Measurements from ENCODE around the gene INHBB. TPM values are rescaled to one million over a fixed set of nuclear protein-coding genes. Genes with fewer than 3 reads are reported as not detected.

INHBB gene
- total RNA-seq, 1 donor from 2014 or later: not detected

DNA sequence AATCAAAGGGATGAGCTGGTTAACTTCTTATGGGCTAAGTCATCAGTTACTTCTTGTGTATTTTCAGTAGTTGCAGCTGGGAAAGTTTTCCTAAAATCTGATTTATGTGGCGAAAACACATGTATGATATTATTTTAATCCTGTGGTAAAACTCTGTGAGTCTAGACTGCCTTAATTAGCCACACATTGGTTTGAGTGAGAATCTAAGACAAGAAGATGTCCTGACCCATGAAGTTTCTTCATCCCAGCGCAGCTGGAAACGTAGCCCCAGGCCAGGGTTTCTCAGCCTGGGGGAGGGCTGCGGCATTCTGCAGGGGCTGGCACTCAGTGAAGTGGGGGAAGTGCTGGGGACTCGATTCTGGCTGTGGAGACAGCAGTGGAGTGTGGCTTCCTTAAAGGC lies 44.7 kb upstream of the INHBB start:
- Mint-ChIP-seq H3K4me1 (peaks cover 8% of the 10 kb centered on the region), H3K4me3 (no peak overlapping the region), H3K36me3 (peaks cover 34% of the 10 kb centered on the region), H3K9me3 (no peaks in the 10 kb centered on the region), H3K27me3 (ENCODE audit: low read depth) (peaks cover 6% of the 10 kb centered on the region), H3K27ac (no peak overlapping the region)
- no peak for TF ChIP-seq CTCF (IDR thresholded peaks at IDR 0.05; ENCODE audit: unreplicated experiment)
- no peak for DNase-seq (ENCODE audit: low spot score in 2 of 2, unreplicated experiment in 2 of 2)

GRCh38 chr2:120302301-120302700 lies 43.6 kb upstream of the INHBB start:
- no peak for TF ChIP-seq CTCF (IDR thresholded peaks at IDR 0.05; ENCODE audit: unreplicated experiment)
- Mint-ChIP-seq H3K4me1 (peaks cover 7% of the 10 kb centered on the region), H3K36me3 (peaks cover 29% of the 10 kb centered on the region), H3K27ac (no peak overlapping the region), H3K27me3 (ENCODE audit: low read depth) (peaks cover 6% of the 10 kb centered on the region), H3K9me3 (no peaks in the 10 kb centered on the region), H3K4me3 (no peak overlapping the region)
- no peak for DNase-seq (ENCODE audit: low spot score in 2 of 2, unreplicated experiment in 2 of 2)

DNA sequence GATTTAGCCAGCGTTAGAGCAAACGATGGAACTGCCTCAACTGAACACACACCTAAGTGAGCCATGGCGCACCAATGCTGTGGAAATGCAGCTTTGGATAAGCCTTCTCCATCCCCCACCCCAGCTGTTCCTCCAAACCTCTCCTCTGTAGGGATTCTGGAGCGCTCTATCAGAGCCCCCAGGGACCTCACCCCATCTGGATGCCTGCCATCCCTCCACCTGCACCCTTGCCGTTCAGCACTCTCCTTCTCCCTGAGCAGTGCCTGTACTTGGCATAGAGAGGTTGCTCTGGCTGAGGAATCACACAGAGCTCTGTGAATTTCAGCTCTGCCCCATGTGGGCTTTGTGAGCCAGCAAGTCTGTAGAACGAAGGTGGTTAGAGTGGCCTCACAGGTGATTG lies 42.8 kb upstream of the INHBB start:
- Mint-ChIP-seq H3K27ac (no peak overlapping the region), H3K9me3 (no peaks in the 10 kb centered on the region), H3K4me3 (no peak overlapping the region), H3K4me1 (peaks cover 10% of the 10 kb centered on the region), H3K36me3 (peaks cover 23% of the 10 kb centered on the region), H3K27me3 (ENCODE audit: low read depth) (peaks cover 6% of the 10 kb centered on the region)
- no peak for DNase-seq (ENCODE audit: low spot score in 2 of 2, unreplicated experiment in 2 of 2)
- no peak for TF ChIP-seq CTCF (IDR thresholded peaks at IDR 0.05; ENCODE audit: unreplicated experiment)

DNA sequence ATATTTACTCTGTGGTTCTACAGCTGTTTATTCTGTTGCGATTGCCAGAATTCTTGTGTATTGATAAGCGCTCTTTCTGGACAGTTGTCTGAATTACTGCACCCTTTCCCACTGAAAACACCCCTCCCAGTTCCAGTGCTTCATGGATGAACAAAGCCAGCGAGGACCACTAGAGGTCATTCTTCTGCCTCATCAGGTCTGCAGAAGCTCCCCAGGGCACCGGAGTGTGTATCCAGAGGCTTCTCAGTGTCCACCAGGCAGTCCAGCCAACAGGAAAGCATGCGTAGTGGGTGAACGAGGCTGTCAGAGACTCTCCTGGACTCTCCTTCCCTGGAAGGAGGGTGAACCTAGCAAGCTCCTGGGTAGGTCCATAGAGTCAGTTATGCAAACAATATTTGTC lies 40.6 kb upstream of the INHBB start:
- H3K9me3 Mint-ChIP-seq: no peaks in the 10 kb centered on the region
- no peak overlapping the region for H3K4me3 Mint-ChIP-seq
- no peak overlapping the region for H3K27ac Mint-ChIP-seq
- H3K27me3 Mint-ChIP-seq (ENCODE audit: low read depth): peaks cover 6% of the 10 kb centered on the region
- no peak for TF ChIP-seq CTCF (IDR thresholded peaks at IDR 0.05; ENCODE audit: unreplicated experiment)
- H3K4me1 Mint-ChIP-seq: peaks cover 6% of the 10 kb centered on the region
- peaks cover 14% of the 10 kb centered on the region for H3K36me3 Mint-ChIP-seq
- DNase-seq (ENCODE audit: low spot score in 2 of 2, unreplicated experiment in 2 of 2): no peak

GRCh38 chr2:120305937-120306490 lies 39.9 kb upstream of the INHBB start:
- H3K27ac Mint-ChIP-seq: no peak overlapping the region
- H3K4me1 Mint-ChIP-seq: peaks cover 6% of the 10 kb centered on the region
- H3K4me3 Mint-ChIP-seq: no peak overlapping the region
- TF ChIP-seq CTCF (IDR thresholded peaks at IDR 0.05; ENCODE audit: unreplicated experiment): no peak
- peaks cover 12% of the 10 kb centered on the region for H3K36me3 Mint-ChIP-seq
- no peak for DNase-seq (ENCODE audit: low spot score in 2 of 2, unreplicated experiment in 2 of 2)
- no peaks in the 10 kb centered on the region for H3K9me3 Mint-ChIP-seq
- peaks cover 6% of the 10 kb centered on the region for H3K27me3 Mint-ChIP-seq (ENCODE audit: low read depth)

GRCh38 chr2:120307482-120307881 lies 38.5 kb upstream of the INHBB start:
- peaks cover 6% of the 10 kb centered on the region for H3K4me1 Mint-ChIP-seq
- H3K4me3 Mint-ChIP-seq: no peak overlapping the region
- no peak for DNase-seq (ENCODE audit: low spot score in 2 of 2, unreplicated experiment in 2 of 2)
- H3K9me3 Mint-ChIP-seq: no peaks in the 10 kb centered on the region
- H3K36me3 Mint-ChIP-seq: peaks cover 9% of the 10 kb centered on the region
- TF ChIP-seq CTCF (IDR thresholded peaks at IDR 0.05; ENCODE audit: unreplicated experiment): no peak
- H3K27ac Mint-ChIP-seq: no peak overlapping the region
- peaks cover 6% of the 10 kb centered on the region for H3K27me3 Mint-ChIP-seq (ENCODE audit: low read depth)
